Measurements from ENCODE around the gene RYR3. TPM values are rescaled to one million over a fixed set of nuclear protein-coding genes. Genes with fewer than 3 reads are reported as not detected.

The RYR3 gene
- total RNA-seq, 1 donor from 2014 or later: 4.8 TPM

DNA sequence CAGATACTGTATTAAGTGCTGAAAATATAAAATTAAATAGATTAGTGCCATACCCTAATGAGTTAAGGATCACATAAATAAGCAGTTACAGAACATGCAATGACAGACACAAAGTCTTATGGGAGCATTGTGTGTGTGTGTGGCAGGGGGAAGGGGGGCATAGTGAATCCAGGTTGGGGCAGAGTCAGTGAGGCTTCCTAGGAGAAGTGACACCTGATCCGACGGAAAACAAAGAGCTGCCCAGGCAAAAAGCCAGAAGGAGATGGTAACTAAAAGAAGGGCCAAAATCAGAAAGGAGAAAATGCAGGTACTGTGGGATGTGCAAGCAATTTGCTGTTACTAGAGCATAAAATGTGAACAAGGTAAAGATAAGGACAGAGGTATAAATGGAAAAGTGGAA lies 577.4 kb downstream of the RYR3 start:
- no peak overlapping the region for H3K27ac Mint-ChIP-seq (ENCODE audit: unreplicated experiment)
- TF ChIP-seq, protein P1, sequence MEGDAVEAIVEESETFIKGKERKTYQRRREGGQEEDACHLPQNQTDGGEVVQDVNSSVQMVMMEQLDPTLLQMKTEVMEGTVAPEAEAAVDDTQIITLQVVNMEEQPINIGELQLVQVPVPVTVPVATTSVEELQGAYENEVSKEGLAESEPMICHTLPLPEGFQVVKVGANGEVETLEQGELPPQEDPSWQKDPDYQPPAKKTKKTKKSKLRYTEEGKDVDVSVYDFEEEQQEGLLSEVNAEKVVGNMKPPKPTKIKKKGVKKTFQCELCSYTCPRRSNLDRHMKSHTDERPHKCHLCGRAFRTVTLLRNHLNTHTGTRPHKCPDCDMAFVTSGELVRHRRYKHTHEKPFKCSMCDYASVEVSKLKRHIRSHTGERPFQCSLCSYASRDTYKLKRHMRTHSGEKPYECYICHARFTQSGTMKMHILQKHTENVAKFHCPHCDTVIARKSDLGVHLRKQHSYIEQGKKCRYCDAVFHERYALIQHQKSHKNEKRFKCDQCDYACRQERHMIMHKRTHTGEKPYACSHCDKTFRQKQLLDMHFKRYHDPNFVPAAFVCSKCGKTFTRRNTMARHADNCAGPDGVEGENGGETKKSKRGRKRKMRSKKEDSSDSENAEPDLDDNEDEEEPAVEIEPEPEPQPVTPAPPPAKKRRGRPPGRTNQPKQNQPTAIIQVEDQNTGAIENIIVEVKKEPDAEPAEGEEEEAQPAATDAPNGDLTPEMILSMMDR (IDR thresholded peaks at IDR 0.05; ENCODE audit: unreplicated experiment): no peak
- DNase-seq (ENCODE audit: low spot score): no peak
- H3K4me1 Mint-ChIP-seq (ENCODE audit: unreplicated experiment): no peaks in the 10 kb centered on the region
- H3K36me3 Mint-ChIP-seq (ENCODE audit: low read depth, unreplicated experiment): no peaks in the 10 kb centered on the region
- H3K9me3 Mint-ChIP-seq (ENCODE audit: unreplicated experiment): no peaks in the 10 kb centered on the region
- no peak overlapping the region for H3K4me3 Mint-ChIP-seq (ENCODE audit: unreplicated experiment)
- no peaks in the 10 kb centered on the region for H3K27me3 Mint-ChIP-seq (ENCODE audit: unreplicated experiment)

DNA sequence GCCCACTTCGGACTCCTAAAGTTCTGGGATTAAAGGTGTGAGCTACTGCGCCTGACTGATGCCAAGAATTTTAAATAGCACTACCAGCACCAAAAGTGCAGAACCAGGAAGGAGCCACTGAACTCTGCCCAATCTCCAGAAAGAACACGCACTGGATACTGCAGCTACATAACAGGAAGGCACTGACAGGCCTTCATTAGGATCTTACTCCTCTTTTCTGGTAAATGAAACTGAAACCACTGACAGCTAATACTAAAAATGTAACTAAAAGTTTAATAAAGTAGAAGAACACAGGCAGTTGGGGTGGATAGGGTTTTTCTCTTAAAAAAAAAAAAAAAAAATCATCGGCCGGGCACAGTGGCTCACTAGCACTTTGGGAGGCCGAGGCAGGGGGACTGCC lies 583.4 kb downstream of the RYR3 start:
- DNase-seq (ENCODE audit: low spot score): no peak
- no peaks in the 10 kb centered on the region for H3K36me3 Mint-ChIP-seq (ENCODE audit: low read depth, unreplicated experiment)
- H3K27ac Mint-ChIP-seq (ENCODE audit: unreplicated experiment): no peak overlapping the region
- no peaks in the 10 kb centered on the region for H3K9me3 Mint-ChIP-seq (ENCODE audit: unreplicated experiment)
- H3K4me1 Mint-ChIP-seq (ENCODE audit: unreplicated experiment): no peaks in the 10 kb centered on the region
- TF ChIP-seq, protein P1 (IDR thresholded peaks at IDR 0.05; ENCODE audit: unreplicated experiment): no peak
- H3K27me3 Mint-ChIP-seq (ENCODE audit: unreplicated experiment): no peaks in the 10 kb centered on the region
- H3K4me3 Mint-ChIP-seq (ENCODE audit: unreplicated experiment): no peak overlapping the region

DNA sequence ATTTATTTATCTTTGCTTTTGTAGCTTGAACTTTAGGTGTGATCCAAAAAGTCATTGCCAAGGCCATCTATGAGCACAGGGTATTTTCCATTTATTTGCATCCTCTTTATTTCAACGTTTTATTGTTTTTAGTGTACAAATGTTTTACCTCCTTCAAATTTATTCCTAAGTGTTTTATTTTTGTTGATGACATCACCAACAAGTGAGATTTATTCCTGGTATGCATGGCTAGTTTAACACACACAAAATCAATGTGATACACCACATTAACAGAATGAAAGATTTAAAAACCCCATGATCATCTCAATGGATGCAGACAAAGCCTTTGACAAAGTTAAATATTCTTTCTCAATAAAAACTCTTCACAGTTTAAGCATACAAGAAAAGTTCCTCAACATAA lies 591.3 kb downstream of the RYR3 start:
- H3K27ac Mint-ChIP-seq (ENCODE audit: unreplicated experiment): no peak overlapping the region
- no peak overlapping the region for H3K4me3 Mint-ChIP-seq (ENCODE audit: unreplicated experiment)
- no peaks in the 10 kb centered on the region for H3K27me3 Mint-ChIP-seq (ENCODE audit: unreplicated experiment)
- H3K36me3 Mint-ChIP-seq (ENCODE audit: low read depth, unreplicated experiment): no peaks in the 10 kb centered on the region
- H3K9me3 Mint-ChIP-seq (ENCODE audit: unreplicated experiment): no peaks in the 10 kb centered on the region
- TF ChIP-seq, protein P1 (IDR thresholded peaks at IDR 0.05; ENCODE audit: unreplicated experiment): no peak
- peaks cover 2% of the 10 kb centered on the region for H3K4me1 Mint-ChIP-seq (ENCODE audit: unreplicated experiment)
- DNase-seq (ENCODE audit: low spot score): no peak

DNA sequence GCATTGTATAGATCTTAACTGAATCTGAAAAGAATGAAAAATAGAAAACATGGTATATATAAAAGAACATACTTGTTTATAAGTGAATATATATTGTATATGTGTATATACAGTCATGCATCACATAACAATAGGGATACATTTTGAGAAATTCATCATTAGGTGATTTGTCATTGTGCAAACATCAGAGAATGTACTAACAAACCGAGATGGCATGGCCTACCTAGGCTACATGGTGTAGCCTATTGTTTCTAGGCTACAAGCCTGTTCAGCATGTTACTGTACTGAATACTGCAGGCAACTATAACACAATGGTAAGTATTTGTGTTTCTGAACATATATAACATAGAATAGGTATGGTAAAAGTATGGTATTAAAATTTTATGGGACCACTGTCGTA lies 592.9 kb downstream of the RYR3 start:
- Mint-ChIP-seq H3K36me3 (ENCODE audit: low read depth, unreplicated experiment) (no peaks in the 10 kb centered on the region), H3K27ac (ENCODE audit: unreplicated experiment) (no peak overlapping the region), H3K4me1 (ENCODE audit: unreplicated experiment) (peaks cover 9% of the 10 kb centered on the region), H3K9me3 (ENCODE audit: unreplicated experiment) (no peaks in the 10 kb centered on the region), H3K27me3 (ENCODE audit: unreplicated experiment) (no peaks in the 10 kb centered on the region), H3K4me3 (ENCODE audit: unreplicated experiment) (no peak overlapping the region)
- DNase-seq (ENCODE audit: low spot score): no peak
- TF ChIP-seq, protein P1 (IDR thresholded peaks at IDR 0.05; ENCODE audit: unreplicated experiment): no peak

DNA sequence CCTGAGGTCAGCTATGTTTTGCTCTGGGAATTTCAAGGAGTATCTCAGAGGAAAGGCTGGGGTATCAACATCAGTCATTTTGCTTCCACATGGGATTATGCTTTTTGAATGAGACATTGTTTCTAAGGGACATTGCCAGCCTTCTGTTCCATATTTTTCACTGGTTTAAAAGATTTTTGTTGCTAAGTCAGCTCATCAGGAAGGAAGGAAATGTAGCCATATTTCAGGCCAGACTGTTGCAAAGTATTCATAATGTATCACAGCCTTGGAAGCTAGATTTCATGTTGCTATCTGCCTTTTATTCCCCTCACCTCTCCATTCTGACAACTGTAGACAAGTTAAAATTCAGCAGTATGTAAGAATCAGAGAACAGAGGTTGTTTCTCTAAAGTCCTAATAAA lies 596.6 kb downstream of the RYR3 start:
- H3K27ac Mint-ChIP-seq (ENCODE audit: unreplicated experiment): no peak overlapping the region
- no peak overlapping the region for H3K4me3 Mint-ChIP-seq (ENCODE audit: unreplicated experiment)
- no peaks in the 10 kb centered on the region for H3K9me3 Mint-ChIP-seq (ENCODE audit: unreplicated experiment)
- DNase-seq (ENCODE audit: low spot score): no peak
- H3K4me1 Mint-ChIP-seq (ENCODE audit: unreplicated experiment): peaks cover 12% of the 10 kb centered on the region
- TF ChIP-seq, protein P1 (IDR thresholded peaks at IDR 0.05; ENCODE audit: unreplicated experiment): no peak
- H3K36me3 Mint-ChIP-seq (ENCODE audit: low read depth, unreplicated experiment): no peaks in the 10 kb centered on the region
- peaks cover 1% of the 10 kb centered on the region for H3K27me3 Mint-ChIP-seq (ENCODE audit: unreplicated experiment)

All from endothelial cell (in vitro differentiated cells).